Left lobe of liver (tissue), 2 donors: ENCODE data around the gene MSRB3. TPM values are rescaled to one million over a fixed set of nuclear protein-coding genes. Genes with fewer than 3 reads are reported as not detected.

Experiments
- ATAC-seq: fragments of 200-7000 bp; cut with Tn5 transposase; one replicate; pipeline ENCODE4 v1.9.1; 2020; ENCODE audit warnings: mild to moderate bottlenecking, moderate library complexity
- DNase-seq: peaks from one replicate; pipeline ENCODE4 v3.0.0-alpha.2; 2020; ENCODE audit warnings: low spot score
- total RNA-seq: library from RNA; stranded (reverse); gene quantifications from one replicate; pipeline ENCODE4 v1.2.1, GENCODE V29; 2021
- donor health status: DM: no; HTN: no; CAD: no; lungs with moderate emphysema.
- donor health status: DM: no; HTN: yes; CAD: no.

Gene MSRB3
- total RNA-seq, 1 donor from 2014 or later = 1.6 TPM

- DNase-seq (no peak), ATAC-seq (no peak)
These were observed 214.8 kb downstream of the MSRB3 start for GRCh38 chr12:65492998-65493912.

- no peak for ATAC-seq
- DNase-seq = no peak
These were observed 215.4 kb downstream of the MSRB3 start for GRCh38 chr12:65493913-65494245.

GRCh38 chr12:65494537-65494936 lies 216.1 kb downstream of the MSRB3 start:
- ATAC-seq = no peak
- DNase-seq = no peak

GRCh38 chr12:65495233-65495632 lies 216.8 kb downstream of the MSRB3 start:
- DNase-seq (no peak), ATAC-seq (no peak)

- DNase-seq = no peak
- no peak for ATAC-seq
These were observed 218.1 kb downstream of the MSRB3 start for GRCh38 chr12:65496617-65497016.

- DNase-seq (no peak), ATAC-seq (peak; percentile 57)
These were observed 219.2 kb downstream of the MSRB3 start for GRCh38 chr12:65497660-65498059.

- no peak for ATAC-seq
- DNase-seq = no peak
These were observed 220.7 kb downstream of the MSRB3 start for GRCh38 chr12:65499167-65499566.

- ATAC-seq (no peak), DNase-seq (no peak)
These were observed 221.8 kb downstream of the MSRB3 start for GRCh38 chr12:65500091-65500900.

- DNase-seq = no peak
- peak; percentile 69 for ATAC-seq
These were observed 222.7 kb downstream of the MSRB3 start for GRCh38 chr12:65501093-65501621.

- ATAC-seq = no peak
- no peak for DNase-seq
These were observed 223.5 kb downstream of the MSRB3 start for GRCh38 chr12:65501935-65502334.

GRCh38 chr12:65504417-65504816 lies 225.9 kb downstream of the MSRB3 start:
- ATAC-seq (no peak), DNase-seq (no peak)

- ATAC-seq (no peak), DNase-seq (no peak)
These were observed 227.1 kb downstream of the MSRB3 start for GRCh38 chr12:65505386-65506121.

GRCh38 chr12:65508276-65509035 lies 230.0 kb downstream of the MSRB3 start:
- ATAC-seq (no peak), DNase-seq (no peak)

GRCh38 chr12:65510007-65510406 lies 231.5 kb downstream of the MSRB3 start:
- DNase-seq (no peak), ATAC-seq (no peak)

GRCh38 chr12:65510584-65511050 lies 232.1 kb downstream of the MSRB3 start:
- ATAC-seq (peak; percentile 91), DNase-seq (peak; percentile 89)

- peak; percentile 89 for ATAC-seq
- DNase-seq = peak; percentile 84
These were observed 232.8 kb downstream of the MSRB3 start for GRCh38 chr12:65511134-65511834.

- no peak for DNase-seq
- ATAC-seq = no peak
These were observed 233.4 kb downstream of the MSRB3 start for GRCh38 chr12:65511912-65512311.
